ENCODE data around the gene EPHA7. TPM values are rescaled to one million over a fixed set of nuclear protein-coding genes. Genes with fewer than 3 reads are reported as not detected.

The EPHA7 gene
- total RNA-seq, 5 donors from 2014 or later (not counting 1 experiment from before 2014, with no cell fraction given): 0.06 TPM; not detected in 4

- Histone ChIP-seq H3K9me3 (no peaks in the 10 kb centered on the region), H3K4me1 (ENCODE audit: control insufficient read depth in 1 of 2, extremely low read depth in 1 of 2, insufficient read depth in 2 of 2, low read length in 2 of 2) (no peaks in the 10 kb centered on the region), H3K27me3 (replicated peaks in 1 of 2; ENCODE audit: control insufficient read depth in 2 of 2, extremely low read depth in 1 of 2, insufficient read depth in 2 of 2, low read length in 1 of 2) (no peaks in the 10 kb centered on the region), H3K36me3 (ENCODE audit: control insufficient read depth in 2 of 2, extremely low read depth in 1 of 2, insufficient read depth in 1 of 2, low read length in 1 of 2) (no peaks in the 10 kb centered on the region), H3K27ac (ENCODE audit: low read length) (no peak overlapping the region), H3K4me3 (ENCODE audit: control insufficient read depth in 1 of 2, extremely low read depth in 1 of 2, low read length in 1 of 2) (no peak overlapping the region)
- no peak for ATAC-seq (replicated peaks in 1 of 4)
- Mint-ChIP-seq H3K4me3 (no peak overlapping the region), H3K9me3 (peaks cover 0 to 11% (median 4%) of the 10 kb centered on the region in 3 donors), H3K27me3 (no peaks in the 10 kb centered on the region), H3K4me1 (no peaks in the 10 kb centered on the region), H3K36me3 (no peaks in the 10 kb centered on the region), H3K27ac (no peak overlapping the region)
- ChIA-PET POLR2A (no interaction called here), CTCF (no interaction called here)
- DNase-seq: no peak
- no CpG with 5 or more reads among the region's 1 CpG for WGBS (ENCODE audit: insufficient coverage)
These were observed 192.5 kb downstream of the EPHA7 start for GRCh38 chr6:93226822-93227221.

- no peak overlapping the region for H3K4me3 Mint-ChIP-seq
- H3K36me3 Mint-ChIP-seq: no peaks in the 10 kb centered on the region
- no peaks in the 10 kb centered on the region for H3K36me3 ChIP-seq (ENCODE audit: control insufficient read depth in 2 of 2, extremely low read depth in 1 of 2, insufficient read depth in 1 of 2, low read length in 1 of 2)
- ATAC-seq (replicated peaks in 1 of 4): no peak
- H3K27ac Mint-ChIP-seq: no peak overlapping the region
- POLR2A ChIA-PET: no interaction called here
- H3K9me3 ChIP-seq: no peaks in the 10 kb centered on the region
- no peaks in the 10 kb centered on the region for H3K27me3 ChIP-seq (replicated peaks in 1 of 2; ENCODE audit: control insufficient read depth in 2 of 2, extremely low read depth in 1 of 2, insufficient read depth in 2 of 2, low read length in 1 of 2)
- H3K4me1 Mint-ChIP-seq: no peaks in the 10 kb centered on the region
- H3K9me3 Mint-ChIP-seq: peaks cover 10 to 22% (median 18%) of the 10 kb centered on the region in 3 donors
- H3K27ac ChIP-seq (ENCODE audit: low read length): no peak overlapping the region
- H3K4me3 ChIP-seq (ENCODE audit: control insufficient read depth in 1 of 2, extremely low read depth in 1 of 2, low read length in 1 of 2): no peak overlapping the region
- no peaks in the 10 kb centered on the region for H3K27me3 Mint-ChIP-seq
- H3K4me1 ChIP-seq (ENCODE audit: control insufficient read depth in 1 of 2, extremely low read depth in 1 of 2, insufficient read depth in 2 of 2, low read length in 2 of 2): no peaks in the 10 kb centered on the region
- no peak for DNase-seq
- CTCF ChIA-PET: no interaction called here
- 40% methylated on average over 1 of the region's 4 CpGs for WGBS (ENCODE audit: insufficient coverage)
These were observed 197.1 kb downstream of the EPHA7 start for GRCh38 chr6:93222071-93222851.

GRCh38 chr6:93219447-93219846, 199.9 kb downstream of the EPHA7 start:
- CTCF ChIA-PET: no interaction called here

GRCh38 chr6:93218096-93218495, 201.3 kb downstream of the EPHA7 start:
- no peaks in the 10 kb centered on the region for H3K27me3 ChIP-seq (replicated peaks in 1 of 2; ENCODE audit: control insufficient read depth in 2 of 2, extremely low read depth in 1 of 2, insufficient read depth in 2 of 2, low read length in 1 of 2)
- no peak overlapping the region for H3K4me3 Mint-ChIP-seq
- CTCF ChIA-PET: no interaction called here
- no peaks in the 10 kb centered on the region for H3K36me3 Mint-ChIP-seq
- peaks cover 22 to 38% (median 32%) of the 10 kb centered on the region in 3 donors for H3K9me3 Mint-ChIP-seq
- no peaks in the 10 kb centered on the region for H3K4me1 ChIP-seq (ENCODE audit: control insufficient read depth in 1 of 2, extremely low read depth in 1 of 2, insufficient read depth in 2 of 2, low read length in 2 of 2)
- no peak overlapping the region for H3K27ac ChIP-seq (ENCODE audit: low read length)
- H3K4me1 Mint-ChIP-seq: no peaks in the 10 kb centered on the region
- no peaks in the 10 kb centered on the region for H3K9me3 ChIP-seq
- ATAC-seq (replicated peaks in 1 of 4): no peak
- H3K4me3 ChIP-seq (ENCODE audit: control insufficient read depth in 1 of 2, extremely low read depth in 1 of 2, low read length in 1 of 2): no peak overlapping the region
- no peak for DNase-seq
- H3K27me3 Mint-ChIP-seq: no peaks in the 10 kb centered on the region
- POLR2A ChIA-PET: no interaction called here
- H3K36me3 ChIP-seq (ENCODE audit: control insufficient read depth in 2 of 2, extremely low read depth in 1 of 2, insufficient read depth in 1 of 2, low read length in 1 of 2): no peaks in the 10 kb centered on the region
- no peak overlapping the region for H3K27ac Mint-ChIP-seq
- WGBS (ENCODE audit: insufficient coverage): no CpG with 5 or more reads among the region's 2 CpGs

More at GRCh38 chr6:93219447-93219846, 199.9 kb downstream of the EPHA7 start:
- no peaks in the 10 kb centered on the region for H3K4me1 Mint-ChIP-seq
- H3K27ac Mint-ChIP-seq: no peak overlapping the region
- no peaks in the 10 kb centered on the region for H3K27me3 Mint-ChIP-seq
- ATAC-seq (replicated peaks in 1 of 4): no peak
- no peaks in the 10 kb centered on the region for H3K36me3 Mint-ChIP-seq
- Histone ChIP-seq H3K27me3 (replicated peaks in 1 of 2; ENCODE audit: control insufficient read depth in 2 of 2, extremely low read depth in 1 of 2, insufficient read depth in 2 of 2, low read length in 1 of 2) (no peaks in the 10 kb centered on the region), H3K36me3 (ENCODE audit: control insufficient read depth in 2 of 2, extremely low read depth in 1 of 2, insufficient read depth in 1 of 2, low read length in 1 of 2) (no peaks in the 10 kb centered on the region), H3K9me3 (no peaks in the 10 kb centered on the region), H3K27ac (ENCODE audit: low read length) (no peak overlapping the region), H3K4me1 (ENCODE audit: control insufficient read depth in 1 of 2, extremely low read depth in 1 of 2, insufficient read depth in 2 of 2, low read length in 2 of 2) (no peaks in the 10 kb centered on the region), H3K4me3 (ENCODE audit: control insufficient read depth in 1 of 2, extremely low read depth in 1 of 2, low read length in 1 of 2) (no peak overlapping the region)
- no peak for DNase-seq
- POLR2A ChIA-PET: no interaction called here
- no peak overlapping the region for H3K4me3 Mint-ChIP-seq
- peaks cover 22 to 38% (median 30%) of the 10 kb centered on the region in 3 donors for H3K9me3 Mint-ChIP-seq
- WGBS (ENCODE audit: insufficient coverage): no CpG with 5 or more reads among the region's 1 CpG

- Histone ChIP-seq H3K9me3 (no peaks in the 10 kb centered on the region), H3K36me3 (ENCODE audit: control insufficient read depth in 2 of 2, extremely low read depth in 1 of 2, insufficient read depth in 1 of 2, low read length in 1 of 2) (no peaks in the 10 kb centered on the region), H3K4me1 (ENCODE audit: control insufficient read depth in 1 of 2, extremely low read depth in 1 of 2, insufficient read depth in 2 of 2, low read length in 2 of 2) (no peaks in the 10 kb centered on the region), H3K27ac (ENCODE audit: low read length) (no peak overlapping the region), H3K27me3 (replicated peaks in 1 of 2; ENCODE audit: control insufficient read depth in 2 of 2, extremely low read depth in 1 of 2, insufficient read depth in 2 of 2, low read length in 1 of 2) (no peaks in the 10 kb centered on the region), H3K4me3 (ENCODE audit: control insufficient read depth in 1 of 2, extremely low read depth in 1 of 2, low read length in 1 of 2) (no peak overlapping the region)
- DNase-seq (no peak), ATAC-seq (replicated peaks in 1 of 4) (no peak)
- no peak overlapping the region for H3K4me3 Mint-ChIP-seq
- no peaks in the 10 kb centered on the region for H3K27me3 Mint-ChIP-seq
- POLR2A ChIA-PET: no interaction called here
- H3K27ac Mint-ChIP-seq: no peak overlapping the region
- H3K4me1 Mint-ChIP-seq: no peaks in the 10 kb centered on the region
- WGBS (ENCODE audit: insufficient coverage): 62% methylated on average over 1 of the region's 2 CpGs
- H3K9me3 Mint-ChIP-seq: peaks cover 18 to 28% (median 19%) of the 10 kb centered on the region in 3 donors
- CTCF ChIA-PET: no interaction called here
- H3K36me3 Mint-ChIP-seq: no peaks in the 10 kb centered on the region
These were observed 206.3 kb downstream of the EPHA7 start for GRCh38 chr6:93213028-93213427.

GRCh38 chr6:93210908-93211307, 208.5 kb downstream of the EPHA7 start:
- H3K9me3 Mint-ChIP-seq: peaks cover 6 to 26% (median 8%) of the 10 kb centered on the region in 3 donors
- no peak overlapping the region for H3K27ac Mint-ChIP-seq
- CTCF ChIA-PET: no interaction called here

More at GRCh38 chr6:93210908-93211307, 208.5 kb downstream of the EPHA7 start:
- no peak overlapping the region for H3K27ac ChIP-seq (ENCODE audit: low read length)
- H3K4me3 Mint-ChIP-seq: no peak overlapping the region
- POLR2A ChIA-PET: interaction anchor here in 1 of 2 donors (0.6 kb wide), 1 partner anchor 165 kb away, joined by 3 read pairs; no protein-coding TSS in a partner anchor
- H3K27me3 ChIP-seq (replicated peaks in 1 of 2; ENCODE audit: control insufficient read depth in 2 of 2, extremely low read depth in 1 of 2, insufficient read depth in 2 of 2, low read length in 1 of 2): no peaks in the 10 kb centered on the region
- H3K36me3 Mint-ChIP-seq: no peaks in the 10 kb centered on the region
- H3K4me1 ChIP-seq (ENCODE audit: control insufficient read depth in 1 of 2, extremely low read depth in 1 of 2, insufficient read depth in 2 of 2, low read length in 2 of 2): no peaks in the 10 kb centered on the region
- no peaks in the 10 kb centered on the region for H3K27me3 Mint-ChIP-seq
- ATAC-seq (replicated peaks in 1 of 4): no peak
- H3K4me1 Mint-ChIP-seq: no peaks in the 10 kb centered on the region
- H3K9me3 ChIP-seq: no peaks in the 10 kb centered on the region
- no peak for DNase-seq
- H3K4me3 ChIP-seq (ENCODE audit: control insufficient read depth in 1 of 2, extremely low read depth in 1 of 2, low read length in 1 of 2): no peak overlapping the region
- no peaks in the 10 kb centered on the region for H3K36me3 ChIP-seq (ENCODE audit: control insufficient read depth in 2 of 2, extremely low read depth in 1 of 2, insufficient read depth in 1 of 2, low read length in 1 of 2)
